SK-N-MC (cell line): Measurements from ENCODE around the gene ZNF22.

Source experiments
- DNase-seq: peaks from one replicate; pipeline ENCODE4 v3.0.0-alpha.2; 2011; ENCODE audit warnings: low read depth, low spot score
- H3K27ac ChIP-seq: fragments of 200-600 bp; sonication (generic); 2 replicates; pipeline ENCODE4 v1.5.1; 2016; ENCODE audit warnings: mixed run types
- H3K36me3 ChIP-seq: fragments of 200-600 bp; sonication (generic); 2 replicates; pipeline ENCODE4 v1.6.1; 2017; ENCODE audit warnings: antibody characterized with exemption, low read length, mixed read lengths; ENCODE audit not compliant: insufficient read depth
- H3K4me3 ChIP-seq: fragments of 200-600 bp; sonication (generic); 2 replicates; pipeline ENCODE4 v1.5.1; 2016
- H3K9ac ChIP-seq: fragments of 200-600 bp; sonication (generic); 2 replicates; pipeline ENCODE4 v1.8.0; 2017; ENCODE audit warnings: mixed run types, mixed read lengths; ENCODE audit not compliant: insufficient read length
- H3K9me3 ChIP-seq: fragments of 200-600 bp; sonication (generic); 2 replicates; pipeline ENCODE4 v1.6.1; 2017; ENCODE audit warnings: low read depth, mild to moderate bottlenecking, antibody characterized with exemption, low read length, moderate library complexity, mixed read lengths
- EZH2 ChIP-seq: fragments of 200-600 bp; sonication (generic); IDR thresholded peaks from one replicate; pipeline ENCODE4 v1.6.1; 2017; ENCODE audit warnings: antibody characterized with exemption
- FOXP2 ChIP-seq: optimal IDR thresholded peaks from 2 replicates; pipeline ENCODE3; 2011; ENCODE audit warnings: mild to moderate bottlenecking, moderate library complexity; ENCODE audit not compliant: insufficient read depth; ENCODE audit errors: extremely low read length, control extremely low read depth
- POLR2AphosphoS5 ChIP-seq: IDR thresholded peaks from 2 replicates; pipeline ENCODE4 v1.6.1; 2012; ENCODE audit warnings: mild to moderate bottlenecking, low read depth, low read length, borderline replicate concordance

The ZNF22 gene

GRCh38 chr10:44956717-44957706 is 43.7 kb upstream of the ZNF22 start:
- DNase-seq: no peak
- H3K27ac ChIP-seq: no peak overlapping the region

GRCh38 chr10:44958196-44958897 is 42.4 kb upstream of the ZNF22 start:
- Histone ChIP-seq H3K9me3 (no peaks in the 10 kb centered on the region), H3K27ac (no peak overlapping the region), H3K4me3 (peak overlapping the region; percentile 79), H3K36me3 (no peaks in the 10 kb centered on the region), H3K9ac (no peak overlapping the region)
- DNase-seq: no peak
- TF ChIP-seq EZH2 (no peak), POLR2AphosphoS5 (no peak), FOXP2 (no peak)

More at GRCh38 chr10:44956717-44957706, 43.7 kb upstream of the ZNF22 start:
- Histone ChIP-seq H3K9me3 (no peaks in the 10 kb centered on the region), H3K4me3 (no peak overlapping the region), H3K9ac (no peak overlapping the region), H3K36me3 (no peaks in the 10 kb centered on the region)
- no peak for TF ChIP-seq EZH2
- TF ChIP-seq POLR2AphosphoS5: no peak
- TF ChIP-seq FOXP2: no peak

- DNase-seq: no peak
- peak overlapping the region; percentile 63 for H3K9ac ChIP-seq
- no peak overlapping the region for H3K27ac ChIP-seq
- H3K36me3 ChIP-seq: no peaks in the 10 kb centered on the region
- H3K4me3 ChIP-seq: peak overlapping the region; percentile 79
- no peaks in the 10 kb centered on the region for H3K9me3 ChIP-seq
- TF ChIP-seq POLR2AphosphoS5: no peak
- TF ChIP-seq EZH2: no peak
- no peak for TF ChIP-seq FOXP2
These were observed 41.9 kb upstream of the ZNF22 start for GRCh38 chr10:44958898-44959246.

- no peak for TF ChIP-seq EZH2
- no peak for TF ChIP-seq FOXP2
- peak; percentile 76 for TF ChIP-seq POLR2AphosphoS5
- Histone ChIP-seq H3K4me3 (peak within 1 kb of the TSS; percentile 79), H3K9me3 (no peaks in the 10 kb centered on the region), H3K36me3 (no peaks in the 10 kb centered on the region), H3K27ac (no peak within 1 kb of the TSS), H3K9ac (peak within 1 kb of the TSS; percentile 63)
- DNase-seq: no peak
These were observed 41.3 kb upstream of the ZNF22 start, which contains the start of gene RASSF4 for GRCh38 chr10:44959247-44960087. RASSF4 (plus strand) TSS chr10:44959802; CDS start chr10:44970203, 10,401 bp downstream.

- Histone ChIP-seq H3K4me3 (no peak overlapping the region), H3K27ac (no peak overlapping the region), H3K9me3 (no peaks in the 10 kb centered on the region), H3K36me3 (no peaks in the 10 kb centered on the region), H3K9ac (no peak overlapping the region)
- DNase-seq: no peak
- TF ChIP-seq FOXP2 (no peak), EZH2 (no peak), POLR2AphosphoS5 (no peak)
These were observed 40.6 kb upstream of the ZNF22 start for GRCh38 chr10:44960088-44960460.

- no peak overlapping the region for H3K9ac ChIP-seq
- H3K36me3 ChIP-seq: no peaks in the 10 kb centered on the region
- DNase-seq: no peak
- H3K4me3 ChIP-seq: no peak overlapping the region
- no peaks in the 10 kb centered on the region for H3K9me3 ChIP-seq
- no peak for TF ChIP-seq FOXP2
- TF ChIP-seq EZH2: no peak
- TF ChIP-seq POLR2AphosphoS5: no peak
- no peak overlapping the region for H3K27ac ChIP-seq
These were observed 40.1 kb upstream of the ZNF22 start for GRCh38 chr10:44960482-44961229.

- no peak overlapping the region for H3K9ac ChIP-seq
- TF ChIP-seq POLR2AphosphoS5 (no peak), FOXP2 (no peak), EZH2 (no peak)
These were observed 39.5 kb upstream of the ZNF22 start for GRCh38 chr10:44961230-44961571.

More at GRCh38 chr10:44961230-44961571, 39.5 kb upstream of the ZNF22 start:
- DNase-seq: no peak
- Histone ChIP-seq H3K9me3 (no peaks in the 10 kb centered on the region), H3K4me3 (no peak overlapping the region), H3K36me3 (no peaks in the 10 kb centered on the region), H3K27ac (no peak overlapping the region)
